CD1c-positive myeloid dendritic cell (primary cell): ENCODE results near the gene PCBD2.

Experiments used
- DNase-seq: peaks from one replicate; pipeline ENCODE4 v3.0.0-alpha.2; 2016; ENCODE audit errors: extremely low spot score

Gene PCBD2

GRCh38 chr5:135007749-135008363 lies 102.9 kb downstream of the PCBD2 start:
- DNase-seq = no peak

GRCh38 chr5:135008556-135008955 lies 103.6 kb downstream of the PCBD2 start:
- DNase-seq = no peak

GRCh38 chr5:135008981-135009735 lies 104.2 kb downstream of the PCBD2 start:
- DNase-seq = no peak

- DNase-seq = no peak
These were observed 105.0 kb downstream of the PCBD2 start for GRCh38 chr5:135009736-135010501.

GRCh38 chr5:135010502-135011354 lies 105.8 kb downstream of the PCBD2 start:
- peak; percentile 24 for DNase-seq

- no peak for DNase-seq
These were observed 106.6 kb downstream of the PCBD2 start for GRCh38 chr5:135011355-135012032.

- no peak for DNase-seq
These were observed 107.2 kb downstream of the PCBD2 start for GRCh38 chr5:135012033-135012588.
